Vagina (tissue), 2 donors: ENCODE data around the gene ZC3HAV1.

Experiments used
- CTCF ChIP-seq, 3 experiments: fragments of 450-650 bp in 2 of 3; fragments of 200-600 bp in 1 of 3; sonication (generic) in 1 of 3; IDR thresholded peaks; one replicate each; pipeline ENCODE4 v1.5.1; 2017 to 2019; ENCODE audit warnings: antibody characterized with exemption in 3 of 3, mild to moderate bottlenecking in 2 of 3, moderate library complexity in 2 of 3
- POLR2A ChIP-seq, 2 donors: fragments of 450-650 bp; IDR thresholded peaks; one replicate each; pipeline ENCODE4 v1.6.1; 2017; ENCODE audit warnings: antibody characterized with exemption in 2 of 2, mild to moderate bottlenecking in 2 of 2, moderate library complexity in 2 of 2
- POLR2AphosphoS5 ChIP-seq, 2 donors: sonication (generic); formaldehyde crosslinking; IDR thresholded peaks; one replicate each; pipeline ENCODE4 v1.9.0; 2017; ENCODE audit warnings: antibody characterized with exemption in 2 of 2, mild to moderate bottlenecking in 2 of 2, low read depth in 1 of 2; ENCODE audit not compliant: insufficient read depth in 1 of 2

GRCh38 chr7:139044813-139045794 lies 64.4 kb downstream of the ZC3HAV1 start:
- TF ChIP-seq CTCF (IDR thresholded peaks at IDR 0.05): no peak
- no peak for TF ChIP-seq POLR2A (IDR thresholded peaks at IDR 0.05)
- TF ChIP-seq POLR2AphosphoS5 (IDR thresholded peaks at IDR 0.05; ENCODE audit: insufficient read depth in 1 of 2, low read depth in 1 of 2): no peak
